Loucy (cell line): ENCODE data around the gene NRXN3.

Experiments used
- H2AFZ ChIP-seq: fragments of 200-600 bp; sonication (generic); 2 replicates; pipeline ENCODE4 v1.6.0; 2016; ENCODE audit warnings: antibody characterized with exemption, mild to moderate bottlenecking, low read length, moderate library complexity
- H3F3A ChIP-seq: fragments of 200-600 bp; 2 replicates; pipeline ENCODE4 v1.6.0; 2016; ENCODE audit warnings: antibody characterized with exemption, low read depth, mild to moderate bottlenecking
- H3K27me3 ChIP-seq: fragments of 200-600 bp; sonication (generic); 2 replicates; pipeline ENCODE4 v1.6.1; 2014; ENCODE audit warnings: low read length, mild to moderate bottlenecking; ENCODE audit not compliant: insufficient read depth, poor library complexity, severe bottlenecking
- H3K36me3 ChIP-seq: fragments of 200-600 bp; sonication (generic); 2 replicates; pipeline ENCODE4 v1.6.1; 2016; ENCODE audit warnings: low read length; ENCODE audit not compliant: insufficient read depth
- H3K4me1 ChIP-seq: fragments of 200-600 bp; sonication (generic); 2 replicates; pipeline ENCODE4 v1.5.1; 2014; ENCODE audit warnings: low read length, mild to moderate bottlenecking; ENCODE audit not compliant: insufficient read depth, poor library complexity, severe bottlenecking
- H3K4me2 ChIP-seq: fragments of 200-600 bp; sonication (generic); 2 replicates; pipeline ENCODE4 v1.6.0; 2014; ENCODE audit warnings: antibody characterized with exemption, low read length, low read depth, mild to moderate bottlenecking; ENCODE audit not compliant: poor library complexity, severe bottlenecking
- H3K4me3 ChIP-seq: fragments of 200-600 bp; sonication (generic); 2 replicates; pipeline ENCODE4 v1.5.1; 2014; ENCODE audit warnings: low read length, mild to moderate bottlenecking, mixed read lengths; ENCODE audit not compliant: poor library complexity, severe bottlenecking
- H3K79me2 ChIP-seq: fragments of 200-600 bp; sonication (generic); 2 replicates; pipeline ENCODE4 v1.6.1; 2014; ENCODE audit warnings: low read length; ENCODE audit not compliant: insufficient read depth
- H3K9ac ChIP-seq: fragments of 200-600 bp; sonication (generic); 2 replicates; pipeline ENCODE4 v1.6.0; 2014; ENCODE audit warnings: mild to moderate bottlenecking, low read depth, low read length, moderate library complexity; ENCODE audit not compliant: poor library complexity, severe bottlenecking
- H3K9me2 ChIP-seq: fragments of 200-600 bp; sonication (generic); replicated peaks from 2 replicates; pipeline ENCODE4 v1.6.1; 2016; ENCODE audit warnings: low read depth, low read length, mixed read lengths
- H3K9me3 ChIP-seq: fragments of 200-600 bp; sonication (generic); 2 replicates; pipeline ENCODE4 v1.6.1; 2014; ENCODE audit warnings: mild to moderate bottlenecking, antibody characterized with exemption, low read length, low read depth; ENCODE audit not compliant: insufficient read depth
- H4K20me1 ChIP-seq: fragments of 200-600 bp; sonication (generic); 2 replicates; pipeline ENCODE4 v1.6.0; 2014; ENCODE audit warnings: antibody characterized with exemption, low read length, mild to moderate bottlenecking; ENCODE audit not compliant: insufficient read depth, poor library complexity, severe bottlenecking
- EZH2phosphoT487 ChIP-seq: fragments of 200-600 bp; IDR thresholded peaks from 2 replicates; pipeline ENCODE4 v1.6.1; 2018; ENCODE audit warnings: antibody characterized with exemption, mild to moderate bottlenecking, moderate library complexity, borderline replicate concordance
- TF ChIP-seq, protein P1 (sequence below): fragments of 200-600 bp; sonication (generic); conservative IDR thresholded peaks from 2 replicates; pipeline ENCODE4 v1.5.1; 2014; ENCODE audit warnings: mild to moderate bottlenecking, antibody characterized with exemption, low read length

The NRXN3 gene

GRCh38 chr14:78617735-78618134, 447.6 kb downstream of the NRXN3 start:
- Histone ChIP-seq H3K36me3 (no peaks in the 10 kb centered on the region), H3K27me3 (no peaks in the 10 kb centered on the region)

GRCh38 chr14:78618368-78618767, 448.2 kb downstream of the NRXN3 start:
- Histone ChIP-seq H3K9ac (no peak overlapping the region), H3K27me3 (no peaks in the 10 kb centered on the region), H3K36me3 (no peaks in the 10 kb centered on the region), H3F3A (no peaks in the 10 kb centered on the region), H3K9me2 (no peaks in the 10 kb centered on the region), H3K4me1 (no peaks in the 10 kb centered on the region), H2AFZ (no peak overlapping the region), H4K20me1 (no peaks in the 10 kb centered on the region), H3K9me3 (no peaks in the 10 kb centered on the region), H3K4me3 (no peak overlapping the region), H3K4me2 (no peak overlapping the region), H3K79me2 (no peaks in the 10 kb centered on the region)
- TF ChIP-seq EZH2phosphoT487 = no peak
- TF ChIP-seq, protein P1, sequence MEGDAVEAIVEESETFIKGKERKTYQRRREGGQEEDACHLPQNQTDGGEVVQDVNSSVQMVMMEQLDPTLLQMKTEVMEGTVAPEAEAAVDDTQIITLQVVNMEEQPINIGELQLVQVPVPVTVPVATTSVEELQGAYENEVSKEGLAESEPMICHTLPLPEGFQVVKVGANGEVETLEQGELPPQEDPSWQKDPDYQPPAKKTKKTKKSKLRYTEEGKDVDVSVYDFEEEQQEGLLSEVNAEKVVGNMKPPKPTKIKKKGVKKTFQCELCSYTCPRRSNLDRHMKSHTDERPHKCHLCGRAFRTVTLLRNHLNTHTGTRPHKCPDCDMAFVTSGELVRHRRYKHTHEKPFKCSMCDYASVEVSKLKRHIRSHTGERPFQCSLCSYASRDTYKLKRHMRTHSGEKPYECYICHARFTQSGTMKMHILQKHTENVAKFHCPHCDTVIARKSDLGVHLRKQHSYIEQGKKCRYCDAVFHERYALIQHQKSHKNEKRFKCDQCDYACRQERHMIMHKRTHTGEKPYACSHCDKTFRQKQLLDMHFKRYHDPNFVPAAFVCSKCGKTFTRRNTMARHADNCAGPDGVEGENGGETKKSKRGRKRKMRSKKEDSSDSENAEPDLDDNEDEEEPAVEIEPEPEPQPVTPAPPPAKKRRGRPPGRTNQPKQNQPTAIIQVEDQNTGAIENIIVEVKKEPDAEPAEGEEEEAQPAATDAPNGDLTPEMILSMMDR = no peak

More at GRCh38 chr14:78617735-78618134, 447.6 kb downstream of the NRXN3 start:
- H2AFZ ChIP-seq = no peak overlapping the region
- no peaks in the 10 kb centered on the region for H4K20me1 ChIP-seq
- H3K9me2 ChIP-seq = no peaks in the 10 kb centered on the region
- H3K4me2 ChIP-seq = no peak overlapping the region
- H3F3A ChIP-seq = no peaks in the 10 kb centered on the region
- no peaks in the 10 kb centered on the region for H3K9me3 ChIP-seq
- no peak overlapping the region for H3K4me3 ChIP-seq
- H3K9ac ChIP-seq = no peak overlapping the region
- no peak for TF ChIP-seq EZH2phosphoT487
- TF ChIP-seq, protein P1 = no peak
- no peaks in the 10 kb centered on the region for H3K4me1 ChIP-seq
- H3K79me2 ChIP-seq = no peaks in the 10 kb centered on the region

DNA sequence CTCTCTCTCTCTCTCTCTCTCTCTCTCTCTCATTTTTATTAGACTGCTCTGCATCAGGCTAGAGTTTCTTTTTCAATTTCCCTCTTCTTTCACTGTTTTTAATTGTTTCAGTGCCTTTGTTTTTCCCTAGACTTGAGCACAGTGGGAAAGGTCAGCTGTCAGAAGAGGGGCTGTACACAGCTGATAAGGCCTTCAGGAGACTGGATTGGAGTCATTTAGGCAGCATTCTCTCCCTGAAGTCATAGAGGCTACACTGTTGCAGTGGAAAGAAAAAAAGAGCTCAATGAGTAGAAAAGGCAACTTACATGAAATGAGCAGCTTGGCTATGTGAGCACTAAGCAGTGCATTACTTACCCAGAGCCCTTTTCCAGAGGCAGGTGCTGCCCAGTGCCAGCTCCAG, 456.9 kb downstream of the NRXN3 start:
- Histone ChIP-seq H3F3A (no peaks in the 10 kb centered on the region), H2AFZ (no peak overlapping the region), H3K4me3 (no peak overlapping the region), H3K27me3 (no peaks in the 10 kb centered on the region), H4K20me1 (no peaks in the 10 kb centered on the region), H3K9me2 (no peaks in the 10 kb centered on the region), H3K9me3 (no peaks in the 10 kb centered on the region), H3K79me2 (no peaks in the 10 kb centered on the region), H3K36me3 (no peaks in the 10 kb centered on the region), H3K9ac (no peak overlapping the region), H3K4me2 (no peak overlapping the region), H3K4me1 (no peaks in the 10 kb centered on the region)
- TF ChIP-seq, protein P1 = no peak
- TF ChIP-seq EZH2phosphoT487 = no peak
